HepG2 (cell line): ENCODE data around the gene EIF3J. TPM values are rescaled to one million over a fixed set of nuclear protein-coding genes. Genes with fewer than 3 reads are reported as not detected.

Experiments
- AKNA ChIP-seq: sonication (generic); formaldehyde crosslinking; IDR thresholded peaks from 2 replicates; pipeline ENCODE4 v1.4.0; 2020; ENCODE audit warnings: missing genetic modification reagents, borderline replicate concordance
- ATF1 ChIP-seq: IDR thresholded peaks from 2 replicates; pipeline ENCODE4 v1.6.1; 2016; ENCODE audit warnings: mild to moderate bottlenecking, control low read depth
- CEBPZ ChIP-seq: IDR thresholded peaks from 2 replicates; pipeline ENCODE4 v1.6.1; 2012; ENCODE audit warnings: low read length, improper control_type of control experiment
- CSRNP1 ChIP-seq: sonication (generic); formaldehyde crosslinking; IDR thresholded peaks from 2 replicates; pipeline ENCODE4 v1.8.1; 2023; ENCODE audit warnings: mild to moderate bottlenecking, missing genetic modification reagents
- FOXJ3 ChIP-seq: sonication (generic); formaldehyde crosslinking; IDR thresholded peaks from 2 replicates; pipeline ENCODE4 v1.4.0; 2020; ENCODE audit warnings: missing genetic modification reagents, mild to moderate bottlenecking, borderline replicate concordance
- HMG20A ChIP-seq: IDR thresholded peaks from 2 replicates; pipeline ENCODE4 v1.6.1; 2016; ENCODE audit warnings: borderline replicate concordance
- ISL2 ChIP-seq: sonication (generic); formaldehyde crosslinking; IDR thresholded peaks from 2 replicates; pipeline ENCODE4 v1.5.0; 2020; ENCODE audit warnings: missing genetic modification reagents
- PRPF4 ChIP-seq: fragments of 200-400 bp; formaldehyde crosslinking; IDR thresholded peaks from 2 replicates; pipeline ENCODE4 v1.6.1; 2016; ENCODE audit warnings: low read length, low read depth; ENCODE audit not compliant: poor library complexity, severe bottlenecking
- SP140L ChIP-seq: sonication (generic); formaldehyde crosslinking; IDR thresholded peaks from 2 replicates; pipeline ENCODE4 v1.4.0; 2020; ENCODE audit warnings: missing genetic modification reagents, borderline replicate concordance
- ZNF256 ChIP-seq: sonication (generic); formaldehyde crosslinking; conservative IDR thresholded peaks from 2 replicates; pipeline ENCODE4 v1.4.0; 2020; ENCODE audit warnings: missing genetic modification reagents
- ZNF841 ChIP-seq: sonication (generic); formaldehyde crosslinking; IDR thresholded peaks from 2 replicates; pipeline ENCODE4 v1.8.1; 2023; ENCODE audit warnings: missing genetic modification reagents, borderline replicate concordance
- polyA plus RNA-seq, 8 experiments: library from polyadenylated mRNA; depleted of rRNA in 3 of 8; stranded (reverse) in 7 of 8; unstranded in 1 of 8; fragments of >200 nt; fragmentation: Illumina TruSeq in 4 of 8; extraction: Trizol in 4 of 8; gene quantifications; 2 replicates each; pipeline versions ENCODE4 v1.2.1 to v1.2.3, GENCODE V29; 2011 to 2016; ENCODE audit warnings: low read depth in 4 of 8, missing spikeins in 1 of 8, mixed read lengths in 1 of 8; ENCODE audit not compliant: insufficient read depth in 1 of 8
- total RNA-seq, 5 experiments: library from RNA; depleted of rRNA; stranded (reverse); fragments of >200 nt; fragmentation: Illumina TruSeq; extraction: Trizol; gene quantifications; 2 replicates each; pipeline ENCODE4 v1.2.3, GENCODE V29; 2016; ENCODE audit warnings: low read depth in 1 of 5
- TF ChIP-seq, protein P1 (sequence below): sonication (generic); formaldehyde crosslinking; IDR thresholded peaks from 2 replicates; pipeline ENCODE4 v1.5.0; 2020; ENCODE audit warnings: mild to moderate bottlenecking, low read depth, missing genetic modification reagents, borderline replicate concordance
- TF ChIP-seq, protein P2 (sequence below): conservative IDR thresholded peaks from 2 replicates; pipeline ENCODE4 v1.6.1; 2018; ENCODE audit warnings: missing genetic modification reagents

EIF3J gene
- total and polyA plus RNA-seq, 2 of the 13 experiments (the other 11 are each of a cell fraction or from before 2014, with no cell fraction given): 51.7 to 69.2 TPM

DNA sequence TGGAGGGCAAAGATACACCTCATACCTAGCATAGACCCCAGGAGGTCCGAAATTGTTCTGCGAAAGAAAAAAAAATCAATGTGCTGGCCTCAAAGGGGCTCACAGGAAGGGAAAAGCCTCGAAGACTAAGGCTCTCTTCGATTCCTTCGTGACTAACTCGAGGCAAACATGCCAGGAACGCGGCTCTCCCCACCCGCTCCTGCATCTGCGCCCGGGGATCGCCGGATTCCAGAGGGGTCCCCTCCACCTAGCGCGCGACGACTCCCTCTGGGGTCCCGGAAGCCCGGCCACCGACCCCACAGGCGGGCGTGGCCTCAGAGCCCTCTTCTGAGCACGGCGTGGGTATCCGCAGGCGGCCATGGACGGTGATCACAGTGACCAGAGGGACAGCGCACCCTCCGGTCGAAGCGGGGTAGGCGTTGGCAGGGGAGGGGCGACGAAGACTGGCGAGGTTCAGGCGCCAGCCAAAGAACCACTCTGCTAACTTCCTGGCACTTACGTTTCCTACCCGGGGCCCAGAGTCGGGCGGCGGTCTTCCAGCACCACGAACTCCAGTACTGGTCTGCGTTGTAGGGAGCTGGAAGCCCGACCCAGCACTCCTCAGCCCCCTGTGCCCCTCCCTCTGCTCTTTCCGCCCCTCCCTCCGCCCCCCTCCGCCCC lies 515 bp upstream of the EIF3J start (continued):
- TF ChIP-seq CEBPZ (no peak), CSRNP1 (CRISPR knock-in tag) (no peak; the same call in 1 of the 2 replicates), SP140L (CRISPR knock-in tag) (0 out of 2 replicates have a peak, but pooled peaks have one; percentile 9), ZNF256 (CRISPR knock-in tag) (no peak), ATF1 (CRISPR knock-in tag) (no peak), ISL2 (no peak), ZNF841 (CRISPR knock-in tag) (no peak), AKNA (0 out of 2 replicates have a peak, but pooled peaks have one; percentile 44), FOXJ3 (no peak), HMG20A (CRISPR knock-in tag) (no peak), PRPF4 (no peak)
- TF ChIP-seq, protein P1, sequence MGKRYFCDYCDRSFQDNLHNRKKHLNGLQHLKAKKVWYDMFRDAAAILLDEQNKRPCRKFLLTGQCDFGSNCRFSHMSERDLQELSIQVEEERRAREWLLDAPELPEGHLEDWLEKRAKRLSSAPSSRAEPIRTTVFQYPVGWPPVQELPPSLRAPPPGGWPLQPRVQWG (CRISPR knock-in tag): no peak
- TF ChIP-seq, protein P2, sequence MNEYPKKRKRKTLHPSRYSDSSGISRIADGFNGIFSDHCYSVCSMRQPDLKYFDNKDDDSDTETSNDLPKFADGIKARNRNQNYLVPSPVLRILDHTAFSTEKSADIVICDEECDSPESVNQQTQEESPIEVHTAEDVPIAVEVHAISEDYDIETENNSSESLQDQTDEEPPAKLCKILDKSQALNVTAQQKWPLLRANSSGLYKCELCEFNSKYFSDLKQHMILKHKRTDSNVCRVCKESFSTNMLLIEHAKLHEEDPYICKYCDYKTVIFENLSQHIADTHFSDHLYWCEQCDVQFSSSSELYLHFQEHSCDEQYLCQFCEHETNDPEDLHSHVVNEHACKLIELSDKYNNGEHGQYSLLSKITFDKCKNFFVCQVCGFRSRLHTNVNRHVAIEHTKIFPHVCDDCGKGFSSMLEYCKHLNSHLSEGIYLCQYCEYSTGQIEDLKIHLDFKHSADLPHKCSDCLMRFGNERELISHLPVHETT (CRISPR knock-in tag): no peak
